GM12801 (cell line): ENCODE measurements around the gene CASP9.

Experiments
- CTCF ChIP-seq: IDR thresholded peaks from one replicate; pipeline ENCODE4 v1.5.1; 2011; ENCODE audit warnings: control low read depth; ENCODE audit not compliant: insufficient read length; ENCODE audit errors: extremely low read depth

CASP9 gene

GRCh38 chr1:15524021-15524282 is at the start of gene CASP9:
Gene CASP9, minus strand, starts transcription at chr1:15524215. Its CDS starts 15 bp downstream, at chr1:15524200.
- no peak for TF ChIP-seq CTCF

GRCh38 chr1:15573477-15573876 is 49.5 kb upstream of the CASP9 start:
- no peak for TF ChIP-seq CTCF

GRCh38 chr1:15571266-15571665 is 47.3 kb upstream of the CASP9 start:
- TF ChIP-seq CTCF: no peak

GRCh38 chr1:15570861-15571260 is 46.8 kb upstream of the CASP9 start:
- no peak for TF ChIP-seq CTCF

GRCh38 chr1:15568387-15569073 is 44.5 kb upstream of the CASP9 start:
- no peak for TF ChIP-seq CTCF

GRCh38 chr1:15559189-15559810 is 35.3 kb upstream of the CASP9 start:
- TF ChIP-seq CTCF: no peak

- TF ChIP-seq CTCF: no peak
Observed at GRCh38 chr1:15558516-15558915, 34.5 kb upstream of the CASP9 start.
